NCI-H748 treated with DMSO at 0.1 percent for 48 hours (cell line): Measurements from ENCODE around the gene BLVRA.
"Not testable (repeated sequence)": the region's sequence is repeated elsewhere in the genome, so short reads cannot be mapped to it uniquely, and the experiment has no call there.

Experiments
- DNase-seq: peaks from one replicate; lab custom pipeline; 2025; lab: John Stamatoyannopoulos, UW

BLVRA gene, protein sequence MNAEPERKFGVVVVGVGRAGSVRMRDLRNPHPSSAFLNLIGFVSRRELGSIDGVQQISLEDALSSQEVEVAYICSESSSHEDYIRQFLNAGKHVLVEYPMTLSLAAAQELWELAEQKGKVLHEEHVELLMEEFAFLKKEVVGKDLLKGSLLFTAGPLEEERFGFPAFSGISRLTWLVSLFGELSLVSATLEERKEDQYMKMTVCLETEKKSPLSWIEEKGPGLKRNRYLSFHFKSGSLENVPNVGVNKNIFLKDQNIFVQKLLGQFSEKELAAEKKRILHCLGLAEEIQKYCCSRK

GRCh38 chr7:43758029-43758821 is at the start of gene BLVRA:
TSS of gene BLVRA (plus strand) at chr7:43758680. CDS start at chr7:43771159, 12,479 bp downstream.
- no peak for DNase-seq

DNA sequence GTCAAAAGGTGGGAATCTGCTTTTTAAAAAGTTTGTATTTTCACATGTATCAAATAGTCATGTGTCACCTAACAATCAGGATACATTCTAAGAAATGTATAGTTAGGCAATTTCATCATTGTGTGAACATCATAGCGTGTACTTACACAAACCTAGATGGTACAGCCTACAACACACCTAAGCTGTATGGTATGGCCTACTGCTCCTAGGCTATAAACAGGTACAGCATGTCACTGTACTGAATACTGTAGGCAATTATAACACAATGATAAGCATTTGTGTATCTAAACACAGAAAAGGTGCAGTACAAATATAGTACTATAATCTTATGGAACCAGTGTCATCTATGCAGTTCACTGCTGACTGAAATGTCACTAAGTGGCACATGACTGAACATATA is 47.0 kb upstream of the BLVRA start:
- DNase-seq = no peak

DNA sequence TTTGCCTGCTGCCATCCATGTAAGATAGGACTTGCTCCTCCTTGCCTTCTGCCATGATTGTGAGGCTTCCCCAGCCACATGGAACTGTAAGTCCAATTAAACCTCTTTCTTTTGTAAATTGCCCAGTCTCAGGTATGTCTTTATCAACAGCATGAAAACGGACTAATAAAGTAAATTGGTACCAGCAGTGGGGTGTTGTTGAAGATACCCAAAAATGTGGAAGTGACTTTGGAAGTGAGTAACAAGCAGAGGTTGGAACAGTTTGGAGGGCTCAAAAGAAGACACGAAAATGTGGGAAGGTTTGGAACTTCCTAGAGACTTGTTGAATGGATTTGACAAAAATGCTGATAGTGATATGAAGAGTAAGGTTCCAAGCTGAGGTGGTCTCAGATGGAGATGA is 42.5 kb upstream of the BLVRA start:
- DNase-seq = not testable (repeated sequence)

- no peak for DNase-seq
Measured at GRCh38 chr7:43716598-43716997, 41.9 kb upstream of the BLVRA start.

- DNase-seq = peak; percentile 31
Measured at GRCh38 chr7:43721193-43721806, 37.2 kb upstream of the BLVRA start.

GRCh38 chr7:43723007-43723341 is 35.5 kb upstream of the BLVRA start:
- DNase-seq = no peak

GRCh38 chr7:43725251-43725650 is 33.2 kb upstream of the BLVRA start:
- no peak for DNase-seq

- no peak for DNase-seq
Measured at GRCh38 chr7:43726466-43726865, 32.0 kb upstream of the BLVRA start.

DNA sequence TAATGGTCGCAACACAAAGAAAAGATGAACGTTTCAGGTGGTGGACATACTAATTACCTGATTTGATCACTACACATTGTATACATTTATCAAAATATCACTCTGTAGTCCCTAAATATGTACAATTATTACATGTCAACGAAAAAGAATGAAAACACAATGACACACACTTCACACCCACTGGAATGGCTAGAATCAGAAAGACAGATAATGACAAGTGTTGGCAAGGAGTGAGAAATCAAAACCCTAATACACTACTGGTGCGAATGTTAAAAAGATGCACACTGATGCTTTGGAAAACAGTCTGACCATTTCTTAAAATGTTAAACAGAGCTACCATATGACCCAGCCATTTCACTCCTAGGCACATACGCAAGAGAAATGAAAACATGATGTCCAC is 31.5 kb upstream of the BLVRA start:
- no peak for DNase-seq

DNA sequence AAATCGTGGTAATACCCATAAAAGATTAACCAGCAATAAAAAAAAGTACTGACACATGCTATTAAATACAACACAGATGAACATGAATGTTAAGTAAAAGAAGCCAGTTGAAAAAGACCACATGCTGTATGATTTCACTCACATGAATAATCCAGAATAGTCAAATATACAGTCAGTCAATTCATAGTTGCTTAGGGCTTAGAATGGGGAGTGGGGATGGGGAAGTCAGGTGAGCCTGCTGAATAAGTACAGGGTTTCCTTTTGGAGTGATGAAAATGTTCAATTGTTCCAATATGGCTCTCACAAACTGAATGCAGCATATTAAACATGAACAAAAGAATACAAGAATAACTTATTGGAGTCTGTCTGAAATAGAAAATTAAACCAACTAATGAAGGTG is 31.0 kb upstream of the BLVRA start:
- no peak for DNase-seq

- peak; percentile 78 for DNase-seq
Measured at GRCh38 chr7:43729214-43729923, 29.1 kb upstream of the BLVRA start, which contains the start of gene COA1. TSS of gene COA1 (minus strand) at chr7:43729523. CDS start at chr7:43648614, 80,909 bp downstream.

DNA sequence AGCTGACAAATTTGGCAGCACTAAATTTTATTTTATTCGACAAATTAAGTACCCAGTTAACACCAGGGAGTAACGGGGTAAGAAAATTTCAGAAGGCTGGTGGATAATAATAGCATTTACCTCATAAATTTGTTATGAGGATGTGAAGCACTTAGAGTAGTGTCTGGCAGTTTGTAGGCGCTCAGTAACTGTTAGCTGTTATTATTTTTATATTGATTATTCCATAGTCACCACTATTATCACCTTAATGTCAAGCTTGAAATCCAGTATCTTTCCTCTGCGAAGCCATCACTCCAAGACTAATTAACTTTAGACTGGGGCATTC is 28.6 kb upstream of the BLVRA start:
- DNase-seq = no peak

- not testable (repeated sequence) for DNase-seq
Measured at GRCh38 chr7:43731494-43731893, 27.0 kb upstream of the BLVRA start.

GRCh38 chr7:43734575-43735332 is 23.7 kb upstream of the BLVRA start:
- DNase-seq = not testable (repeated sequence)

DNA sequence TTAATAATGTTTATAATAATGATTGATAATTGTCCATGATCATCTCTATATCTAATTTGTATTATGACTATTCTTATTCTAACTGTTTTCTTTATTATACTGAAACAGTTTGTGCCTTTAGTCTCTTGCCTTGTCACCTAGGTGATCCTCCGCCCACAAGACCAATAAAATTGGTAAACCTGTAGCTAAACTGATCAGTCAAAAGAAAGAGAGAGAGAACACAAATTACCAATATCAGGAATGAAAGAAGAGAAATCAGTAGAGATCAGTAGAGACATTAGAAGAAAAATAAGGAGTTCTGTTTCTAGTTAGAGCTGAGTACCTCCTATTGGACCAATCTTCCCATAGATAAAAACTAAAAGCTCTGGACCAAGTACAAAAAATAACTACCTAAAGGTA is 23.1 kb upstream of the BLVRA start:
- no peak for DNase-seq

- no peak for DNase-seq
Measured at GRCh38 chr7:43735802-43736603, 22.5 kb upstream of the BLVRA start.

- no peak for DNase-seq
Measured at GRCh38 chr7:43737467-43738127, 20.9 kb upstream of the BLVRA start.

- no peak for DNase-seq
Measured at GRCh38 chr7:43742692-43743091, 15.8 kb upstream of the BLVRA start.

DNA sequence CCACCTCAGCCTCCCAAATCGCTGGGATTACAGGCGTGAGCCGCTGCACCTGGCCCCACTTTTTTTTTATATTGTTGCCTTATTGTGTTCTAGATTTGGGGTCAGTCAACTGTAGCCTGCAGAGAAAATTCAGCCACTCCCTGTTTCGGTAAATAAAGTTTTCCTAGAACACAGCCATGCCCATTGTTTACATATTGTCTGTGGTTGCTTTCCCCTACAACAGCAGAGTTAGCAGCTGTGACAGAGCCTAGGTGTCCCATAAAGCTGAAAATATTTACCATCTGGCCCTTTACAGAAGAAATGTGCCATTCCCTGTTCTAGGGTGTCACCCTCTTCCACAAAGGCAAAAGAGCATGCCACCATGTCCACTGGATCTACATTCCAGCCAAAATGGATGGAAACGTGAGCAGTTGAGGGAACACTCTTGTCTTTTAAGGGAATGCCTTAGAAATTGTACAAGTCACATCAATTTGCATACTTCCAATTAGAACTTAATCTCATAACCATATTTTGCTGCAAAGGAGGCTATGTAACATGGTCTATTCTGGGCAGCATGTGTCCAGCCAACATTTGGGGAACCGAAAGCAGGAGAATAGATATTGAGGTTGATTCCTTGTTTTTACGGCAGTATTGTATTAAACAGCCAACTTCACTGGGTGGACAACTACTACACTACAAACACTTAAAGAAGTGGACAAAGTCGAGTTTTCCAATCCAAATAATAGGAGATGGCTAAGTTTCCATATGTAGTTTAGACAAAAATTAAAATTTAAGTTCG is 11.0 kb upstream of the BLVRA start:
- DNase-seq = no peak
